ENCODE measurements around the gene TOMM40L.

GRCh38 chr1:161228032-161228431 is 2.2 kb downstream of the TOMM40L start:
- TF ChIP-seq CTCF (IDR thresholded peaks at IDR 0.05; ENCODE audit: low read length): no peak
- no peak for TF ChIP-seq EZH2 (IDR thresholded peaks at IDR 0.05; ENCODE audit: borderline replicate concordance, low read length)
